ENCODE data around the gene SLAIN2. TPM values are rescaled to one million over a fixed set of nuclear protein-coding genes. Genes with fewer than 3 reads are reported as not detected.

SLAIN2 gene
- total RNA-seq, 1 experiment from 2014 or later = 35.8 TPM

- CTCF ChIA-PET = interaction anchor here (1.1 kb wide), 1 partner anchor 269 kb away, joined by 3 read pairs; no protein-coding TSS in a partner anchor
- H3K36me3 Mint-ChIP-seq = peaks cover 3% of the 10 kb centered on the region
Observed at GRCh38 chr4:48396043-48396442, 54.7 kb downstream of the SLAIN2 start.

GRCh38 chr4:48400416-48400815 is 59.1 kb downstream of the SLAIN2 start:
- no peak for DNase-seq (ENCODE audit: low spot score)
- ChIA-PET CTCF (interaction anchor here (0.7 kb wide), 1 partner anchor 664 kb away, joined by 3 read pairs; no protein-coding TSS in a partner anchor), POLR2A (no interaction called here)
- ATAC-seq = no peak
- Mint-ChIP-seq H3K4me1 (peaks cover 18% of the 10 kb centered on the region), H3K9me3 (no peaks in the 10 kb centered on the region), H3K27me3 (ENCODE audit: low read depth) (no peaks in the 10 kb centered on the region), H3K36me3 (peaks cover 3% of the 10 kb centered on the region), H3K4me3 (no peak overlapping the region), H3K27ac (no peak overlapping the region)
- TF ChIP-seq HMGA2 (CRISPR knock-in tag; IDR thresholded peaks at IDR 0.05) (no peak), RORB (CRISPR knock-in tag; IDR thresholded peaks at IDR 0.05) (no peak), CTCF (IDR thresholded peaks at IDR 0.05) (no peak), JUN (CRISPR knock-in tag; IDR thresholded peaks at IDR 0.05) (no peak)

More at GRCh38 chr4:48396043-48396442, 54.7 kb downstream of the SLAIN2 start:
- peaks cover 4% of the 10 kb centered on the region for H3K4me1 Mint-ChIP-seq
- no peak for DNase-seq (ENCODE audit: low spot score)
- POLR2A ChIA-PET = no interaction called here
- no peaks in the 10 kb centered on the region for H3K27me3 Mint-ChIP-seq (ENCODE audit: low read depth)
- H3K9me3 Mint-ChIP-seq = no peaks in the 10 kb centered on the region
- ATAC-seq = no peak
- TF ChIP-seq NFATC4 (CRISPR knock-in tag; IDR thresholded peaks at IDR 0.05) (no peak), ZNF317 (CRISPR knock-in tag; IDR thresholded peaks at IDR 0.05; ENCODE audit: borderline replicate concordance, low read depth) (no peak), SMAD4 (CRISPR knock-in tag; IDR thresholded peaks at IDR 0.05) (no peak), PREB (CRISPR knock-in tag; IDR thresholded peaks at IDR 0.05; ENCODE audit: borderline replicate concordance) (no peak), FOXP1 (CRISPR knock-in tag; IDR thresholded peaks at IDR 0.05; ENCODE audit: borderline replicate concordance) (no peak), PRRX2 (CRISPR knock-in tag; IDR thresholded peaks at IDR 0.05) (no peak), NFYB (CRISPR knock-in tag; conservative IDR thresholded peaks at IDR 0.05; ENCODE audit: low read depth) (no peak), OVOL2 (CRISPR knock-in tag; IDR thresholded peaks at IDR 0.05; ENCODE audit: borderline replicate concordance) (no peak), GABPB1 (CRISPR knock-in tag; IDR thresholded peaks at IDR 0.05) (no peak)
- H3K4me3 Mint-ChIP-seq = no peak overlapping the region
- no peak overlapping the region for H3K27ac Mint-ChIP-seq

GRCh38 chr4:48403358-48403757 is 62.0 kb downstream of the SLAIN2 start:
- Mint-ChIP-seq H3K4me1 (peaks cover 18% of the 10 kb centered on the region), H3K9me3 (no peaks in the 10 kb centered on the region), H3K27me3 (ENCODE audit: low read depth) (no peaks in the 10 kb centered on the region), H3K4me3 (no peak overlapping the region), H3K36me3 (no peaks in the 10 kb centered on the region; the same call in 1 of the 2 replicates), H3K27ac (no peak overlapping the region)
- TF ChIP-seq IRF2 (CRISPR knock-in tag; IDR thresholded peaks at IDR 0.05; ENCODE audit: borderline replicate concordance, low read depth) (no peak), NFE2L1 (CRISPR knock-in tag; IDR thresholded peaks at IDR 0.05) (no peak), ATF1 (CRISPR knock-in tag; IDR thresholded peaks at IDR 0.05) (no peak), ZNF219 (CRISPR knock-in tag; IDR thresholded peaks at IDR 0.05; ENCODE audit: borderline replicate concordance) (no peak), FOXP1 (CRISPR knock-in tag; IDR thresholded peaks at IDR 0.05; ENCODE audit: borderline replicate concordance) (no peak), HMGXB4 (CRISPR knock-in tag; IDR thresholded peaks at IDR 0.05) (no peak)
- DNase-seq (ENCODE audit: low spot score) (no peak), ATAC-seq (no peak)
- ChIA-PET POLR2A (no interaction called here), CTCF (no interaction called here)
